ENCODE measurements around the gene CRYM. TPM values are rescaled to one million over a fixed set of nuclear protein-coding genes. Genes with fewer than 3 reads are reported as not detected.
A peak's percentile ranks its signal among the peaks of the same experiment; 100 is the strongest.

Gene CRYM
- total RNA-seq, 1 experiment from 2014 or later, result 12.9 TPM

GRCh38 chr16:21262779-21263639 lies 15.1 kb downstream of the CRYM start:
- ATAC-seq (no peak), DNase-seq (ENCODE audit: low spot score) (no peak)
- H3K4me3 Mint-ChIP-seq, result no peak overlapping the region
- no peaks in the 10 kb centered on the region; the same call in 1 of the 2 replicates for H3K36me3 Mint-ChIP-seq
- CTCF ChIA-PET, result no interaction called here
- H3K27me3 Mint-ChIP-seq (ENCODE audit: low read depth), result no peaks in the 10 kb centered on the region
- TF ChIP-seq FOXP1 (CRISPR knock-in tag; IDR thresholded peaks at IDR 0.05; ENCODE audit: borderline replicate concordance) (no peak), PRRX2 (CRISPR knock-in tag; IDR thresholded peaks at IDR 0.05) (no peak), EMX1 (CRISPR knock-in tag; IDR thresholded peaks at IDR 0.05) (no peak), HMGA2 (CRISPR knock-in tag; IDR thresholded peaks at IDR 0.05) (no peak), MYBL2 (CRISPR knock-in tag; IDR thresholded peaks at IDR 0.05) (no peak)
- H3K27ac Mint-ChIP-seq, result no peak overlapping the region
- H3K9me3 Mint-ChIP-seq, result no peaks in the 10 kb centered on the region
- POLR2A ChIA-PET, result no interaction called here
- H3K4me1 Mint-ChIP-seq, result 0 out of 2 replicates have a peak, but pooled peaks cover 3% of the 10 kb centered on the region

GRCh38 chr16:21260870-21261791 lies 17.0 kb downstream of the CRYM start:
- H3K4me1 Mint-ChIP-seq, result 0 out of 2 replicates have a peak, but pooled peaks cover 3% of the 10 kb centered on the region
- no peaks in the 10 kb centered on the region for H3K9me3 Mint-ChIP-seq
- no peak overlapping the region for H3K27ac Mint-ChIP-seq
- no peak for ATAC-seq
- H3K36me3 Mint-ChIP-seq, result no peaks in the 10 kb centered on the region; the same call in 1 of the 2 replicates
- TF ChIP-seq GABPB1 (CRISPR knock-in tag; IDR thresholded peaks at IDR 0.05) (peak; percentile 57; the same call in 1 of the 2 replicates), GTF2I (CRISPR knock-in tag; conservative IDR thresholded peaks at IDR 0.05) (no peak)
- no peak overlapping the region for H3K4me3 Mint-ChIP-seq
- no peak for DNase-seq (ENCODE audit: low spot score)
- CTCF ChIA-PET, result interaction anchor here (1.1 to 1.6 kb wide), 2 partner anchors 8 to 17 kb away, joined by 3 to 4 read pairs; no protein-coding TSS in a partner anchor
- no peaks in the 10 kb centered on the region for H3K27me3 Mint-ChIP-seq (ENCODE audit: low read depth)
- POLR2A ChIA-PET, result no interaction called here

GRCh38 chr16:21257284-21257683 lies 20.8 kb downstream of the CRYM start:
- Mint-ChIP-seq H3K36me3 (no peaks in the 10 kb centered on the region; the same call in 1 of the 2 replicates), H3K9me3 (no peaks in the 10 kb centered on the region), H3K27me3 (ENCODE audit: low read depth) (no peaks in the 10 kb centered on the region), H3K4me1 (no peaks in the 10 kb centered on the region), H3K4me3 (no peak overlapping the region), H3K27ac (no peak overlapping the region)
- no peak for DNase-seq (ENCODE audit: low spot score)
- no peak for ATAC-seq
- TF ChIP-seq ZNF121 (CRISPR knock-in tag; IDR thresholded peaks at IDR 0.05), result 0 out of 2 replicates have a peak, but pooled peaks have one; percentile 30
- TF ChIP-seq NR3C1 (CRISPR knock-in tag; conservative IDR thresholded peaks at IDR 0.05; ENCODE audit: low read depth), result no peak
- POLR2A ChIA-PET, result no interaction called here
- CTCF ChIA-PET, result no interaction called here

GRCh38 chr16:21256636-21257035 lies 21.5 kb downstream of the CRYM start:
- Mint-ChIP-seq H3K27me3 (ENCODE audit: low read depth) (no peaks in the 10 kb centered on the region), H3K4me1 (no peaks in the 10 kb centered on the region), H3K4me3 (no peak overlapping the region), H3K36me3 (no peaks in the 10 kb centered on the region; the same call in 1 of the 2 replicates), H3K9me3 (no peaks in the 10 kb centered on the region), H3K27ac (no peak overlapping the region)
- POLR2A ChIA-PET, result no interaction called here
- CTCF ChIA-PET, result interaction anchor here (1.5 kb wide), 1 partner anchor 44 kb away, joined by 4 read pairs; no protein-coding TSS in a partner anchor
- DNase-seq (ENCODE audit: low spot score) (no peak), ATAC-seq (no peak)
- TF ChIP-seq CDX4 (CRISPR knock-in tag; IDR thresholded peaks at IDR 0.05; ENCODE audit: borderline replicate concordance) (no peak), JUN (CRISPR knock-in tag; IDR thresholded peaks at IDR 0.05) (no peak), USF1 (CRISPR knock-in tag; IDR thresholded peaks at IDR 0.05) (no peak), GTF2I (CRISPR knock-in tag; conservative IDR thresholded peaks at IDR 0.05) (no peak), ATF3 (CRISPR knock-in tag; conservative IDR thresholded peaks at IDR 0.05) (no peak), TEAD4 (CRISPR knock-in tag; IDR thresholded peaks at IDR 0.05) (no peak), FOXJ3 (CRISPR knock-in tag; IDR thresholded peaks at IDR 0.05; ENCODE audit: borderline replicate concordance) (no peak), EMX1 (CRISPR knock-in tag; IDR thresholded peaks at IDR 0.05) (no peak), ZNF671 (CRISPR knock-in tag; IDR thresholded peaks at IDR 0.05) (no peak), ZBTB43 (CRISPR knock-in tag; IDR thresholded peaks at IDR 0.05) (no peak), ATF2 (CRISPR knock-in tag; IDR thresholded peaks at IDR 0.05; ENCODE audit: borderline replicate concordance, low read depth) (no peak), ATF1 (CRISPR knock-in tag; IDR thresholded peaks at IDR 0.05) (no peak), IRF2 (CRISPR knock-in tag; IDR thresholded peaks at IDR 0.05; ENCODE audit: borderline replicate concordance, low read depth) (no peak), RORB (CRISPR knock-in tag; IDR thresholded peaks at IDR 0.05) (no peak), RELA (CRISPR knock-in tag; IDR thresholded peaks at IDR 0.05; ENCODE audit: borderline replicate concordance) (no peak), GABPB1 (CRISPR knock-in tag; IDR thresholded peaks at IDR 0.05) (no peak)

Measured in WTC11 (cell line).